SK-N-DZ (cell line): Measurements from ENCODE around the gene VTA1.
"Not testable (repeated sequence)": the region's sequence is repeated elsewhere in the genome, so short reads cannot be mapped to it uniquely, and the experiment has no call there.

ENCODE experiments used
- DNase-seq: peaks from one replicate; pipeline ENCODE4 v3.0.0-alpha.2; 2015; ENCODE audit warnings: low spot score

Gene VTA1

GRCh38 chr6:142167486-142167885, 20.4 kb downstream of the VTA1 start:
- DNase-seq: no peak

- DNase-seq: no peak
Measured at GRCh38 chr6:142171351-142171750, 24.3 kb downstream of the VTA1 start.

GRCh38 chr6:142172758-142173157, 25.7 kb downstream of the VTA1 start:
- DNase-seq: no peak

DNA sequence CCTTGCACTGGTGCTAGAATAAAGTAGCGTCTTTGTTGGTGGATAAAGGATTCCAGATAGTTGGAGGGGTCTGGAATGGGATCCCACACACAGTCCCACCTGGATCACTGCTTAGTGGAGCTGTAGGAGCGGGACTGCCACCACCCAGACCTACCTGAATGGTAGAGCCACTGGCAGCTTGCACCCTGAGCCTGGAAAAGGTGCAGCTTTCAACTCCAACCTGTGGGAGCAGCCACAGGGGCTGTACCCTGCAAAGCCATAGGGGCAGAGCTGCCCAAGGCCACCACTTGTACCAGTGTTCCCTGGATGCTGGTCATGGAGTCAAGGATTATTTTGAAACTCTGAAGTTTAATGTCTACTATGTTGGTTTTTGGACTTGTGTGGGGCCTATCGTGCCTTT, 26.9 kb downstream of the VTA1 start:
- no peak for DNase-seq

- DNase-seq: no peak
Measured at GRCh38 chr6:142174703-142175102, 27.6 kb downstream of the VTA1 start.

GRCh38 chr6:142178129-142178528, 31.1 kb downstream of the VTA1 start:
- no peak for DNase-seq

GRCh38 chr6:142182004-142182403, 34.9 kb downstream of the VTA1 start:
- no peak for DNase-seq

GRCh38 chr6:142183351-142183750, 36.3 kb downstream of the VTA1 start:
- no peak for DNase-seq

DNA sequence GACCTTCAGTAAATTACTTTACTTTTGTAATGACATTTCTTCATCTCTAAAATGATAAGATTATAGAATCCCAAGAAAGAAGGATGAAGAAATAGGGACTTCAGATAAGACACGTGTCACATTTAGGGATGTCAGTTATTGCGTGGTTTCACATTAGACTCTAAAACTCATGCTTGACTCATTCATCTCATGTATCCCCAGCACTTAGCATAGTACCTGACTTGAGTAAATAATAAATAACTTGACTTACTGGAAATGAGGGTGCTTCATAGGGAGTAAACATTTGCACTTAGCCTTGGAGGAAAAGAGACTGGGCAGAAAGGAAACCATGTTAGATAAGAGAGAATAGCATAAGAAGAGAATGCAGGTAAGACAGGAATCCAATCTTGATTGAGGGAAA, 37.2 kb downstream of the VTA1 start:
- no peak for DNase-seq

- no peak for DNase-seq
Measured at GRCh38 chr6:142185641-142186040, 38.6 kb downstream of the VTA1 start.

DNA sequence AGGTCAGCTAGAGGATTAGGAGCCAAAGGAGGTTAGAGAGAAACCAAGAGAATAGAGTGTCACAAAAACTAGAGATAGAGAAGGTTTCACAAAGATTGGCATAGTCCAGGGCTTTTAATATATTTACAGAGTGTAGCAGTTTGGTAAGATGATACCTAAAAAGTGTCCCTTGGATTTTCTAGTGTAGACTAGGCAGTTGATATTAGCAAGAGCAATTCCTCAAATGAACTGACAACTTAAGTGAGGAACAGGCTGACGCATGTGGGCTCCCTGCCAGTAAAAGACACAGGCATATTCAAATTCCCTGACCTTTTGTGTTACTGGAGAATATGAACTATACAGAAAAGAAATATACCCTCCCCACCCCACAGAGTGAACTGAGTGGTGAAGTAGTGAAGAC, 40.1 kb downstream of the VTA1 start:
- no peak for DNase-seq

DNA sequence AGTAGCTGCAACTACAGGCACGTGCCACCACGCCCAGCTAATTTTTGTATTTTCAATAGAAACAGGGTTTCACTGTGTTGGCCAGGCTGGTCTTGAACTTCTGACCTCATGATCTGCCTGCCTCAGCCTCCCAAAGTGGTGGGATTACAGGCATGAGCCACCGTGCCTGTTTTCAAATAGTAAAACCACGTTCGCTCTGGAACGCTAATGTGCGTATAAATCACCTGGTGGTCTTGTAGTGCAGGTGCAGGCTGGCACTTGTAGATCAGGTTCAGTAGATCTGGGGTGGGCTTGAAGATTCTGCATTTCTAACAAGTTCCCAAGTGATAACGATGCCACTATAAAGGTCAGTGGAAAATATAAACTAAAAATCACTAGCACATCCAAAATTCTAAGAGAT, 41.3 kb downstream of the VTA1 start:
- DNase-seq: not testable (repeated sequence)

- DNase-seq: no peak
Measured at GRCh38 chr6:142189057-142189456, 42.0 kb downstream of the VTA1 start.

DNA sequence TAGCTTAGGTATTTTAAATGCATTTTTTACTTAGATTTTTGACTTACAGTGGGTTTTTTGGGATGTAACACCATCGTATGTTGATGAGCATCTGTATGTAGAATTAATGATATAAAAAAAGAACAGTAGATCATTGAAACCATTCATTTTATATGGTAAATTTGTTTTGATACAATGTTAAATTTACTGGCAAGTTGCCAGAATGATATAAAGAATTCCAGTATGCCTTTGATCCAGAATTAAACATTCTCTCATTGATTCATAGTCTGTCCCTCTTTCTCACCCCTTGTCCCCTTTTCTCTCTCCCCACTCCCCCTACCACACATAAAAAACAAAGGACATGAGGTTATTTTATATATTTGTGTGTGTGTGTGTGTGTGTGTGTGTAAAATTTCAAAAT, 45.3 kb downstream of the VTA1 start:
- no peak for DNase-seq

DNA sequence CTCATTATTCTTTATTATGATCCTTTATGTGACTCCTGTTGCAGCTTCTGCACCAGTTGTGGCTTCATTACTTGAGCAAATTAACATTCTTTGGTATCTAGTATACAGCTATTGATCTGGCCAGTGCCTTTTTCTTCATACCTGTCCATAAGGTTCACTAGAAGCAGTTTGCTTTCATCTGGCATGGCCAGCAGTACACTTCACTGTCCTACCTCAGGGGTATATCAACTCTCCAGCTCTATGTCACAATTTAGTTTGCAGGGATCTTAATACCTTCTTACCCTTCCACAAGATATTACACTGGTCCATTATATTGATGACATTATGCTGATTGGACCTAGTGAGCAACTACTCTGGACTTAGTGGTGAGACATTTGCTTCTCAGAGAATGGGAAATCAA, 46.6 kb downstream of the VTA1 start:
- DNase-seq: no peak

- no peak for DNase-seq
Measured at GRCh38 chr6:142195862-142196541, 48.9 kb downstream of the VTA1 start.

GRCh38 chr6:142200846-142201628, 54.0 kb downstream of the VTA1 start:
- DNase-seq: no peak

DNA sequence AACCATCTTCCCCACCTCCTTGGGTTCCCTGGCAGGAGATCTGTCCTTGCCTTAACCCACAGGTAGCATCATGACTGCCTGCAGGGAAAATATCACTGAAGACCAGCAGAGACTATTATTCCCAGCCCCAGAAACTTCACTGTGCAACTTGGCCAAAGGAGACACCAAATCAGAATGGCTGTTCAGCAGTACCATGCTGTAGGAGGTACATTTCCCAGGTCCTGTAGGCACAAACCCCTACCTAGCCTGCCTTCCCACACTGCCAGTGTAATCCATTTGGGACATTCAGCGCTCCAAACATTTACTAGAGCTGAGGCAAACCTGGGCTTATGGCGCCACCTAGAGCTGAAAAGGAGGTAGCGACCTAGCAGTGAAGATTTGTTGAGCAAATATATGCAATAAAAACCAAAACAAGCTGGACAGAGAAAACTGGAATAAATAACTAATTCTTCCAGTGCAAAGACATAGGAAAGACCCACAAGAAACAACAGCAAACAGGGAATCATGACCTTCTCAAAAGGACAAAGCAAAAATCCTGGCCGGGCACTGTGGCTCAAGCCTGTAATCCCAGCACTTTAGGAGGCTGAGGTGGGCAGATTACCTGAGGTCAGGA, 60.3 kb downstream of the VTA1 start:
- peak; percentile 49 for DNase-seq

GRCh38 chr6:142210606-142211005, 63.5 kb downstream of the VTA1 start:
- DNase-seq: no peak

GRCh38 chr6:142213402-142213801, 66.3 kb downstream of the VTA1 start:
- no peak for DNase-seq

GRCh38 chr6:142218446-142218845, 71.4 kb downstream of the VTA1 start:
- DNase-seq: no peak

GRCh38 chr6:142222022-142222421, 75.0 kb downstream of the VTA1 start:
- no peak for DNase-seq

GRCh38 chr6:142223938-142224337, 76.9 kb downstream of the VTA1 start:
- no peak for DNase-seq
